ENCODE results near the gene VILL. TPM values are rescaled to one million over a fixed set of nuclear protein-coding genes. Genes with fewer than 3 reads are reported as not detected.

Gene VILL
- total and polyA plus RNA-seq, 12 donors: 1.2 to 6.4 (median 2.4) TPM

DNA sequence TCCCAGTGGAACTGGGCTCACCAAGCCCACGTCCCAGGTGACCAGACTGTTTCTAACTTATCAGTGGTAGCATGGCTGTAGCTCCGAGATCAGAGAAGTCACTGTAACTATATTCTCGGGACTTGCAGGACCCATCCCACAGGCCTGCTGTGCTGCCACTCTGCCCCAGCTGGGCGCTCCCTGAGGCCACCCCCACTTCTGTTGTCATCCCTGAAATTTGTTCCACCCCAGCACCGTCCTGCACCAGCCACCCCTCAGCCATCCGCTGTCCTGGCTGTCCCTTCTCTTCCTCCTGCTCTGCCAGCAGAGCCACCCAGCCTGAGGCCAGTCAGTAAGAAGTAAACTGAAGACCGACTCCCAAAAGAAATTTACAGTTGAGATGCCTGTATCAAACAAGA lies 33.0 kb upstream of the VILL start:
- Histone ChIP-seq H3K4me3 (peak overlapping the region in 1 of 10 donors; percentile 0), H3K4me1 (peaks cover 4 to 62% (median 45%) of the 10 kb centered on the region in 9 donors), H3K27me3 (no peaks in the 10 kb centered on the region), H3K9me3 (peaks cover 0 to 6% (median 0%) of the 10 kb centered on the region in 11 donors), H3K36me3 (peaks cover 0 to 17% (median 0%) of the 10 kb centered on the region in 9 donors), H3K27ac (peak overlapping the region; percentile 57 to 75 (median 66))
- WGBS, 2 donors: 69 to 70% methylated on average over 7 of the region's 7 CpGs
- TF ChIP-seq, protein P1, sequence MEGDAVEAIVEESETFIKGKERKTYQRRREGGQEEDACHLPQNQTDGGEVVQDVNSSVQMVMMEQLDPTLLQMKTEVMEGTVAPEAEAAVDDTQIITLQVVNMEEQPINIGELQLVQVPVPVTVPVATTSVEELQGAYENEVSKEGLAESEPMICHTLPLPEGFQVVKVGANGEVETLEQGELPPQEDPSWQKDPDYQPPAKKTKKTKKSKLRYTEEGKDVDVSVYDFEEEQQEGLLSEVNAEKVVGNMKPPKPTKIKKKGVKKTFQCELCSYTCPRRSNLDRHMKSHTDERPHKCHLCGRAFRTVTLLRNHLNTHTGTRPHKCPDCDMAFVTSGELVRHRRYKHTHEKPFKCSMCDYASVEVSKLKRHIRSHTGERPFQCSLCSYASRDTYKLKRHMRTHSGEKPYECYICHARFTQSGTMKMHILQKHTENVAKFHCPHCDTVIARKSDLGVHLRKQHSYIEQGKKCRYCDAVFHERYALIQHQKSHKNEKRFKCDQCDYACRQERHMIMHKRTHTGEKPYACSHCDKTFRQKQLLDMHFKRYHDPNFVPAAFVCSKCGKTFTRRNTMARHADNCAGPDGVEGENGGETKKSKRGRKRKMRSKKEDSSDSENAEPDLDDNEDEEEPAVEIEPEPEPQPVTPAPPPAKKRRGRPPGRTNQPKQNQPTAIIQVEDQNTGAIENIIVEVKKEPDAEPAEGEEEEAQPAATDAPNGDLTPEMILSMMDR (IDR thresholded peaks at IDR 0.05): no peak
- ATAC-seq (peak in 5 of 8 donors; percentile 12 to 43 (median 25)), DNase-seq (no peak)
- intact Hi-C loops (cut with DNase I): no loop called here

DNA sequence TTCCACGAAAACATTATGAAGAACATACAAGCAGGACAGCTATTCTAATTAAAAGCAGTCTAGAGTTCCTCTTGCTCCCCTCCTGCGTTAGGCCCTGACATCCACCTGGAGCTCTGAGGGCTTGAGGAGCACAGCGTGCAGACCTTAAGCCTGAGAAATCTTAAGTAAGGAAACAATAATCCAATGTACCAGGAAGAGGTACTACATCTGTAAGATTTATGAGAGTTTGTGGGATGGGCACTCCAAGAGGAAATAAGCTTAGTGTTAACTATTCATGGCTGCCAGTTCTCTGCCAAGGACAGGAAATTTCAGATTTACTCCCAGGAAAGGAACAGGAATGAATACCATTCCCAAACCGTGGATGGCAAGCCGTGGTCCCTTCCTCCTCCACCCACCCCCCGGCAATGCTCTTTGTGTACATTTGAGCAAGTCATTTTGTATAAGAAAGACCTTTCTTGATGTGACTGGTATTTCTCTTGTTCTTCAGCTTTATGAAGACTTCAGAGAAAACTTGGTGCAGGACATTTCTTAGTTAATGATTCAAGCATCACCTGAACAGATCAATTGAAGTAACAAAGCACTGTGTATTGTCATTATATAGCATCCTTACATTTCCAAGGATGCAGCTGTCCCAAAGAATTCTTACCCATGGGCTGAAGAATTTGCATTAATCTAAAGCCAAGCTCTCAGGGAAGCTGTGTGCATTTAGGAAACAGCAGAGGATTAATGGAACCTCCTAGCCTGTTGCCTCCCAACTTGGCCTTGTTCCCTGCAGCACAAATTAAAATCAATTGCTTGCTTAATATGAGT lies 28.8 kb upstream of the VILL start:
- ATAC-seq: peak in 1 of 8 donors; percentile 22
- WGBS, 2 donors: 61 to 62% methylated on average over 6 of the region's 6 CpGs
- Histone ChIP-seq H3K4me3 (no peak overlapping the region), H3K9me3 (no peaks in the 10 kb centered on the region), H3K27ac (peak overlapping the region in 6 of 10 donors; percentile 9 to 62 (median 39)), H3K4me1 (peaks cover 2 to 50% (median 32%) of the 10 kb centered on the region in 9 donors), H3K27me3 (no peaks in the 10 kb centered on the region), H3K36me3 (peaks cover 0 to 24% (median 0%) of the 10 kb centered on the region in 9 donors)
- intact Hi-C loops (cut with DNase I): no loop called here
- TF ChIP-seq, protein P1 (IDR thresholded peaks at IDR 0.05): no peak
- no peak for DNase-seq

DNA sequence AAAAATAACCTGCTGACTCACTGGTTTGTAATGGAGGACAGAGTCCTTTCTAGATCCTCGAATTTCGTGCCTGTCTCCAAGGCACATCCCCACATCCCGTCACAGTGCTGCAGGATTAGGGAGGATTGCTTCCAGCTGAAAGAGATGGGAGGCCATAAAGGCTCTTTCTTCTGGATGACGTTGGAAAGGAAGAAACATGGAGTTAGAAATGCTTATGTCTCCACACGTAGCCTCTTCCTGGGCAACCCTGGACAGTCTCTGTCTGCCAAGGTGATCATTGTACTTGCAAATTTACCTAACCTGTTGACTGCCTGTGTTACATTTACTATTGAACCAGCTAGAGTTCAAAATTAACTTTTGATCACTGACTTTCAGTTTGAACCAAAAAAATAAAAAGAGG lies 27.6 kb upstream of the VILL start:
- peaks cover 0 to 26% (median 0%) of the 10 kb centered on the region in 9 donors for H3K36me3 ChIP-seq

DNA sequence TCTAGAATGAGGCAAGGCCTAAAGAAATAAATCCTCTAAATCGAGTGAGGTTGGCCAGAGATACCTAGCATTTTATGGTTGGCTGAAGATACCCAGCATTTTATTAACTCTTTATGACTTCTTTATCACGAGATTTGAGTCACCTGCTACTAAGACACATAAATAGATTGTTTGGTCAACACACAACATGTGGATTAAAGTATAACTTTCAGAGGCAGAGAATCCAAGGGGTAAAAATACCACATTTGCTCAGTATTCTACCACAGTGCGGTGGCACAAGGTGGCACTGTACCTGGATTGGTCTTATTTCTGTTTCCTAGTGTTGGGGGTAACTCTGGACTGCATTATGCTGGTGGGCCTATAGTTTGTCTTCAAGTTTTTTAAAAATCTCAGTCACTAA lies 27.0 kb upstream of the VILL start:
- intact Hi-C loops (cut with DNase I): no loop called here
- 89 to 92% methylated on average over 3 of the region's 3 CpGs for WGBS, 2 donors
- TF ChIP-seq, protein P1 (IDR thresholded peaks at IDR 0.05): no peak
- DNase-seq: no peak
- peak overlapping the region in 2 of 10 donors; percentile 16 to 52 for H3K27ac ChIP-seq
- H3K4me1 ChIP-seq: peaks cover 6 to 55% (median 40%) of the 10 kb centered on the region in 9 donors
- no peak overlapping the region for H3K4me3 ChIP-seq
- no peaks in the 10 kb centered on the region for H3K27me3 ChIP-seq
- H3K36me3 ChIP-seq: peaks cover 0 to 31% (median 0%) of the 10 kb centered on the region in 9 donors
- no peak for ATAC-seq
- H3K9me3 ChIP-seq: no peaks in the 10 kb centered on the region

More for the DNA sequence above, 27.6 kb upstream of the VILL start:
- Histone ChIP-seq H3K9me3 (no peaks in the 10 kb centered on the region), H3K4me3 (no peak overlapping the region), H3K4me1 (peaks cover 6 to 50% (median 34%) of the 10 kb centered on the region in 9 donors), H3K27me3 (no peaks in the 10 kb centered on the region), H3K27ac (peak overlapping the region in 4 of 10 donors; percentile 0 to 52 (median 22))
- ATAC-seq (peak in 1 of 8 donors; percentile 32), DNase-seq (no peak)
- TF ChIP-seq, protein P1 (IDR thresholded peaks at IDR 0.05): no peak
- intact Hi-C loops (cut with DNase I): no loop called here
- 56 to 75% methylated on average over 5 of the region's 5 CpGs for WGBS, 2 donors
